H9 (cell line): ENCODE measurements around the gene MIAT. TPM values are rescaled to one million over a fixed set of nuclear protein-coding genes. Genes with fewer than 3 reads are reported as not detected.

Experiments
- DNase-seq: peaks from one replicate; pipeline ENCODE4 v3.0.0-alpha.2; 2017
- H2AFZ ChIP-seq: one replicate; pipeline ENCODE4 v1.6.1; 2013; ENCODE audit warnings: mild to moderate bottlenecking, low read length, control low read depth, moderate library complexity
- H2AK5ac ChIP-seq: 2 replicates; pipeline ENCODE4 v1.6.1; 2013; ENCODE audit warnings: low read length, control low read depth, mixed read lengths; ENCODE audit not compliant: insufficient read length
- H2BK120ac ChIP-seq: one replicate; pipeline ENCODE4 v1.6.1; 2013; ENCODE audit warnings: low read depth, mild to moderate bottlenecking, low read length, control low read depth, inconsistent platforms; ENCODE audit not compliant: poor library complexity, severe bottlenecking
- H2BK12ac ChIP-seq: 2 replicates; pipeline ENCODE4 v1.6.1; 2013; ENCODE audit warnings: low read length, control low read depth, mixed read lengths, low read depth; ENCODE audit not compliant: insufficient read length
- H2BK15ac ChIP-seq: 2 replicates; pipeline ENCODE4 v1.6.1; 2013; ENCODE audit warnings: low read depth, low read length, control low read depth
- H2BK20ac ChIP-seq: one replicate; pipeline ENCODE4 v1.6.1; 2013; ENCODE audit warnings: low read depth, mild to moderate bottlenecking, low read length, control low read depth, inconsistent platforms; ENCODE audit not compliant: poor library complexity, severe bottlenecking
- H2BK5ac ChIP-seq: 2 replicates; pipeline ENCODE4 v1.6.1; 2013; ENCODE audit warnings: low read length, control low read depth, mixed read lengths; ENCODE audit not compliant: insufficient read length
- H3K14ac ChIP-seq: 2 replicates; pipeline ENCODE4 v1.6.1; 2013; ENCODE audit warnings: low read length, control low read depth; ENCODE audit not compliant: insufficient read depth
- H3K18ac ChIP-seq: 2 replicates; pipeline ENCODE4 v1.6.1; 2013; ENCODE audit warnings: low read depth, mild to moderate bottlenecking, mixed read lengths, low read length, control low read depth; ENCODE audit not compliant: insufficient read length
- H3K23ac ChIP-seq: 2 replicates; pipeline ENCODE4 v1.6.1; 2013; ENCODE audit warnings: low read length, control low read depth, mixed read lengths, low read depth; ENCODE audit not compliant: insufficient read length
- H3K23me2 ChIP-seq: 2 replicates; pipeline ENCODE4 v1.6.1; 2013; ENCODE audit warnings: low read depth, mild to moderate bottlenecking, mixed read lengths, low read length, control low read depth; ENCODE audit not compliant: insufficient read length, poor library complexity, severe bottlenecking
- H3K27ac ChIP-seq: 2 replicates; pipeline ENCODE4 v1.5.1; 2013; ENCODE audit warnings: low read length, control low read depth, mixed read lengths, low read depth; ENCODE audit not compliant: insufficient read length
- H3K27me3 ChIP-seq: 2 replicates; pipeline ENCODE4 v1.6.1; 2013; ENCODE audit warnings: low read length, control low read depth, inconsistent platforms; ENCODE audit not compliant: insufficient read depth
- H3K4ac ChIP-seq: 2 replicates; pipeline ENCODE4 v1.6.1; 2013; ENCODE audit warnings: low read depth, mild to moderate bottlenecking, control low read depth, inconsistent platforms, low read length, moderate library complexity
- H3K4me1 ChIP-seq: 2 replicates; pipeline ENCODE4 v1.6.1; 2013; ENCODE audit warnings: low read length, control low read depth, inconsistent platforms; ENCODE audit not compliant: insufficient read depth
- H3K4me2 ChIP-seq: 2 replicates; pipeline ENCODE4 v1.6.1; 2013; ENCODE audit warnings: low read length, control low read depth, mixed read lengths; ENCODE audit not compliant: insufficient read length, insufficient read depth
- H3K56ac ChIP-seq: 2 replicates; pipeline ENCODE4 v1.6.1; 2013; ENCODE audit warnings: low read depth, mild to moderate bottlenecking, mixed read lengths, low read length, control low read depth; ENCODE audit not compliant: insufficient read length
- H3K79me1 ChIP-seq: 2 replicates; pipeline ENCODE4 v1.6.1; 2013; ENCODE audit warnings: low read depth, mild to moderate bottlenecking, moderate library complexity, low read length, control low read depth, inconsistent platforms; ENCODE audit not compliant: insufficient read depth, poor library complexity, severe bottlenecking
- H3K79me2 ChIP-seq: 2 replicates; pipeline ENCODE4 v1.6.1; 2013; ENCODE audit warnings: low read length, control low read depth, inconsistent platforms; ENCODE audit not compliant: insufficient read depth
- H3K9ac ChIP-seq: 2 replicates; pipeline ENCODE4 v1.6.1; 2013; ENCODE audit warnings: low read length, control low read depth, mixed read lengths; ENCODE audit not compliant: insufficient read length; ENCODE audit errors: extremely low read depth
- H3K9me3 ChIP-seq: one replicate; pipeline ENCODE4 v1.6.1; 2013; ENCODE audit warnings: low read depth, low read length, inconsistent platforms; ENCODE audit not compliant: control insufficient read depth
- H3T11ph ChIP-seq: one replicate; pipeline ENCODE4 v1.6.1; 2013; ENCODE audit warnings: mild to moderate bottlenecking, low read length, control low read depth, inconsistent platforms
- H4K20me1 ChIP-seq: one replicate; pipeline ENCODE4 v1.6.1; 2013; ENCODE audit not compliant: control insufficient read depth, insufficient read length, insufficient read depth
- H4K5ac ChIP-seq: 2 replicates; pipeline ENCODE4 v1.6.1; 2013; ENCODE audit warnings: low read depth, mild to moderate bottlenecking, mixed read lengths, low read length, control low read depth; ENCODE audit not compliant: insufficient read length
- H4K8ac ChIP-seq: replicated peaks from 2 replicates; pipeline ENCODE4 v1.6.1; 2013; ENCODE audit warnings: low read length, control low read depth, mixed read lengths, low read depth; ENCODE audit not compliant: insufficient read length
- H4K91ac ChIP-seq: 2 replicates; pipeline ENCODE4 v1.6.1; 2013; ENCODE audit warnings: low read depth, mild to moderate bottlenecking, moderate library complexity, mixed read lengths, low read length, control low read depth; ENCODE audit not compliant: insufficient read length
- H3K27ac Mint-ChIP-seq, 3 experiments: 2 replicates in 2 of 3; 3 replicates in 1 of 3; pipeline ENCODE4 v1.8.0; 2020 to 2021; ENCODE audit warnings: mixed read lengths in 3 of 3, mild to moderate bottlenecking in 1 of 3, moderate library complexity in 1 of 3
- H3K27me3 Mint-ChIP-seq: 2 replicates; pipeline ENCODE4 v1.8.0; 2021; ENCODE audit warnings: low read depth, mild to moderate bottlenecking, moderate library complexity, mixed read lengths
- H3K36me3 Mint-ChIP-seq, 3 experiments: 2 replicates in 2 of 3; 3 replicates in 1 of 3; pipeline ENCODE4 v1.8.0; 2020 to 2021; ENCODE audit warnings: low read depth in 3 of 3, mixed read lengths in 3 of 3; ENCODE audit not compliant: insufficient read depth in 1 of 3
- H3K4me1 Mint-ChIP-seq, 2 experiments: 2 replicates each; pipeline ENCODE4 v1.8.0; 2020; ENCODE audit warnings: mixed read lengths in 2 of 2
- H3K4me3 Mint-ChIP-seq, 2 experiments: 2 replicates in 1 of 2; 3 replicates in 1 of 2; pipeline ENCODE4 v1.8.0; 2020 to 2021; ENCODE audit warnings: mild to moderate bottlenecking in 2 of 2, mixed read lengths in 2 of 2, moderate library complexity in 1 of 2
- H3K9me3 Mint-ChIP-seq, 2 experiments: 2 replicates in 1 of 2; 3 replicates in 1 of 2; pipeline ENCODE4 v1.8.0; 2020; ENCODE audit warnings: mild to moderate bottlenecking in 2 of 2, mixed read lengths in 2 of 2, moderate library complexity in 1 of 2
- CTCF ChIP-seq: fragments of 200-600 bp; sonication (generic); conservative IDR thresholded peaks from 3 replicates; pipeline ENCODE4 v1.8.0; 2021; ENCODE audit warnings: antibody characterized with exemption, mild to moderate bottlenecking
- WGBS: extraction: QIAGEN DNeasy Blood & Tissue Kit; methylation state at CpG from one replicate; pipeline ENCODE4 v1.1.7; 2013; ENCODE audit warnings: missing lambda C conversion rate, low lambda C conversion rate, mixed read lengths; ENCODE audit not compliant: insufficient read length; ENCODE audit errors: extremely low coverage; 5-methylcytosine and 5-hydroxymethylcytosine counted together
- total RNA-seq: library from RNA; stranded (reverse); gene quantifications from 2 replicates; pipeline ENCODE4 v1.2.1, GENCODE V29; 2021

The MIAT gene
- total RNA-seq, 1 experiment from 2014 or later = 85.6 TPM

DNA sequence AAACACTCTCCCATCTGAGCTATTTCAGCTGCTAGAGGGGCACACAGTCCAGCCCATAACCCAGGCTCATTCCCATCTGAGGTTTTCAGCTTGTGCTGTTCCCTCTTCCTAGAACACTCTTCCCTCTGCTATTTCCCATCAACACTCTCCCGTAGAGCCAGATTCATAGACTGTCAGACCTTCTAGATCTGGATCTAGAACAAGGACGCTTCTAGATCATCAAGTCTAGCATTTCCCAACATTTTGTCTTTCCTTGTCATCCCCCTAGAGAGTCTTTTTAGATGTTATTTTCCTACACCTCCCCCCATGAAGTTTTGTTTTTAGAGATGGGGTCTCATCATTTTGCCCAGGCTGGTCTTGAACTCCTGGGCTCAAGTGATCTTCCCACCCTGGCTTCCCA lies 22.3 kb upstream of the MIAT start:
- H3K4me1 ChIP-seq = no peaks in the 10 kb centered on the region; the same call in 1 of the 2 replicates
- H3K27ac ChIP-seq = no peak overlapping the region
- H2BK12ac ChIP-seq = no peak overlapping the region
- no peak overlapping the region for H2BK20ac ChIP-seq
- no peak overlapping the region for H3K4ac ChIP-seq
- no peak overlapping the region for H3T11ph ChIP-seq
- no peak overlapping the region for H2AK5ac ChIP-seq
- H3K18ac ChIP-seq = no peak overlapping the region
- no peak overlapping the region for H4K5ac ChIP-seq
- H4K20me1 ChIP-seq = no peaks in the 10 kb centered on the region
- no peak overlapping the region for H3K27ac Mint-ChIP-seq
- no peaks in the 10 kb centered on the region for H3K9me3 Mint-ChIP-seq
- H3K9ac ChIP-seq = no peak overlapping the region
- H4K91ac ChIP-seq = no peak overlapping the region
- no peaks in the 10 kb centered on the region for H3K27me3 ChIP-seq
- no peak overlapping the region for H3K23ac ChIP-seq
- no peak overlapping the region for H3K56ac ChIP-seq
- no peak overlapping the region for H2BK5ac ChIP-seq
- no peaks in the 10 kb centered on the region for H3K79me2 ChIP-seq
- no CpG with 5 or more reads among the region's 2 CpGs for WGBS
- DNase-seq = no peak
- H2AFZ ChIP-seq = no peak overlapping the region
- peaks cover 15 to 17% of the 10 kb centered on the region in 2 experiments for H3K4me1 Mint-ChIP-seq
- H3K36me3 Mint-ChIP-seq = no peaks in the 10 kb centered on the region
- no peak overlapping the region for H3K4me2 ChIP-seq
- no peak overlapping the region for H2BK120ac ChIP-seq
- H3K4me3 Mint-ChIP-seq = no peak overlapping the region
- no peaks in the 10 kb centered on the region; the same call in 1 of the 2 replicates for H3K27me3 Mint-ChIP-seq
- no peak overlapping the region for H3K14ac ChIP-seq
- H3K79me1 ChIP-seq = no peaks in the 10 kb centered on the region
- TF ChIP-seq CTCF = no peak
- H2BK15ac ChIP-seq = no peak overlapping the region
- no peaks in the 10 kb centered on the region for H3K9me3 ChIP-seq
- no peaks in the 10 kb centered on the region for H3K23me2 ChIP-seq
- no peak overlapping the region for H4K8ac ChIP-seq
